Activated CD8-positive, alpha-beta T cell treated with anti-CD3 and anti-CD28 coated beads for 36 hours (primary cell): ENCODE data around the gene RSRC2. TPM values are rescaled to one million over a fixed set of nuclear protein-coding genes. Genes with fewer than 3 reads are reported as not detected.
A peak's percentile ranks its signal among the peaks of the same experiment; 100 is the strongest.

ENCODE experiments used
- ATAC-seq: fragments of 200-7000 bp; cut with Tn5 transposase; one replicate; pipeline ENCODE4 v1.10.0; 2021; ENCODE audit warnings: mild to moderate bottlenecking, moderate library complexity
- CTCF ChIA-PET: fragments of 350-600 bp; sonication (Branson Sonifier 250); formaldehyde crosslinking; loops from one replicate; lab custom pipeline; 2021; ENCODE audit warnings: antibody characterized with exemption; lab: Charles Lee
- POLR2A ChIA-PET: fragments of 350-600 bp; sonication (Branson Sonifier 250); formaldehyde crosslinking; loops from one replicate; lab custom pipeline; 2021; ENCODE audit warnings: antibody characterized with exemption; lab: Charles Lee
- DNase-seq: peaks from one replicate; pipeline ENCODE4 v3.0.0-alpha.2; 2020
- H3K27ac Mint-ChIP-seq: one replicate; pipeline ENCODE4 v1.8.0; 2021; ENCODE audit warnings: mild to moderate bottlenecking, mixed read lengths
- H3K27me3 Mint-ChIP-seq: one replicate; pipeline ENCODE4 v1.8.0; 2021; ENCODE audit warnings: mixed read lengths
- H3K36me3 Mint-ChIP-seq: one replicate; pipeline ENCODE4 v1.8.0; 2021; ENCODE audit warnings: low read depth, mixed read lengths
- H3K4me1 Mint-ChIP-seq: one replicate; pipeline ENCODE4 v1.8.0; 2021; ENCODE audit warnings: low read depth, mixed read lengths
- H3K4me3 Mint-ChIP-seq: one replicate; pipeline ENCODE4 v1.8.0; 2021; ENCODE audit warnings: mild to moderate bottlenecking, moderate library complexity, mixed read lengths
- H3K9me3 Mint-ChIP-seq: one replicate; pipeline ENCODE4 v1.8.0; 2021; ENCODE audit warnings: mixed read lengths
- intact Hi-C: fragments of 100-400 bp; cut with micrococcal nuclease; formaldehyde crosslinking; loops from one replicate; pipeline ENCODE4 v1.10.0; 2022
- total RNA-seq, 2 experiments: library from RNA; stranded (reverse); gene quantifications; one replicate each; pipeline ENCODE4 v1.2.3, GENCODE V29; 2021
- TF ChIP-seq, protein P1 (sequence below): fragments of 200-600 bp; IDR thresholded peaks from one replicate; pipeline ENCODE4 v1.8.0; 2022; ENCODE audit warnings: antibody characterized with exemption, mild to moderate bottlenecking

The RSRC2 gene
- total RNA-seq, 2 experiments from 2014 or later, result 108 to 116 TPM

DNA sequence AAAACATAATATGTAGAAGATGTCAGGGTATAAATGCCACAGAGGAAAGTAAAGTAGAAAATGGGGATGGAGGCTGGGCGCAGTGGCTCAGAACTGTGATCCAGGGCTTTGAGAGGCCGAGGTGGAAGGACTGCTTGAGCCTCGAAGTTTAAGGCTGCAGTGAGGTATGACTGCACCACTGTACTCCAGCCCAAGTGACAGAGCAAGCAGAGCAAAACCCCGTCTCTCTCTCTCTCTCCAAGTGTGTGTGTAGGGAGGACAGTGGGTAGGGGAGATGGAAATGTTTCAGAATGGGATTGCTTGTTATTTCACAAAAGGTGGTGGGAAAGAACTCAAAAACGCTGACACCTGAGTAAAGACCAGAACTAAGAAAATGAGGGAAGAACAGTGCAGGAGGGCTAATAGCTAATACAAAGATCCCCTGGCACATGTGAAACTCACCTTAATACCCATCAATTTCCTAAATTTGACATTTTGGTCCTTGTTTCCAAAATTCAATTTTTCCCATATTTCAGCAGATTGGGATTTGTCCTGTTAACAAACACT is 20.3 kb downstream of the RSRC2 start:
- H3K27ac Mint-ChIP-seq, result peak overlapping the region; percentile 70
- peaks cover 62% of the 10 kb centered on the region for H3K36me3 Mint-ChIP-seq
- POLR2A ChIA-PET, result interaction anchor here (1.2 to 9.1 kb wide), 4 partner anchors 11 to 21 kb away, joined by 4 to 179 read pairs (median 8); partner anchors contain the start of genes KNTC1 and RSRC2
- H3K4me3 Mint-ChIP-seq, result no peak overlapping the region
- DNase-seq, result no peak
- intact Hi-C loops, result no loop called here
- ATAC-seq, result no peak
- H3K9me3 Mint-ChIP-seq, result no peaks in the 10 kb centered on the region
- TF ChIP-seq, protein P1, sequence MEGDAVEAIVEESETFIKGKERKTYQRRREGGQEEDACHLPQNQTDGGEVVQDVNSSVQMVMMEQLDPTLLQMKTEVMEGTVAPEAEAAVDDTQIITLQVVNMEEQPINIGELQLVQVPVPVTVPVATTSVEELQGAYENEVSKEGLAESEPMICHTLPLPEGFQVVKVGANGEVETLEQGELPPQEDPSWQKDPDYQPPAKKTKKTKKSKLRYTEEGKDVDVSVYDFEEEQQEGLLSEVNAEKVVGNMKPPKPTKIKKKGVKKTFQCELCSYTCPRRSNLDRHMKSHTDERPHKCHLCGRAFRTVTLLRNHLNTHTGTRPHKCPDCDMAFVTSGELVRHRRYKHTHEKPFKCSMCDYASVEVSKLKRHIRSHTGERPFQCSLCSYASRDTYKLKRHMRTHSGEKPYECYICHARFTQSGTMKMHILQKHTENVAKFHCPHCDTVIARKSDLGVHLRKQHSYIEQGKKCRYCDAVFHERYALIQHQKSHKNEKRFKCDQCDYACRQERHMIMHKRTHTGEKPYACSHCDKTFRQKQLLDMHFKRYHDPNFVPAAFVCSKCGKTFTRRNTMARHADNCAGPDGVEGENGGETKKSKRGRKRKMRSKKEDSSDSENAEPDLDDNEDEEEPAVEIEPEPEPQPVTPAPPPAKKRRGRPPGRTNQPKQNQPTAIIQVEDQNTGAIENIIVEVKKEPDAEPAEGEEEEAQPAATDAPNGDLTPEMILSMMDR, result no peak
- no peaks in the 10 kb centered on the region for H3K27me3 Mint-ChIP-seq
- H3K4me1 Mint-ChIP-seq, result peaks cover 9% of the 10 kb centered on the region
- CTCF ChIA-PET, result interaction anchor here (1.6 kb wide), 1 partner anchor 16 kb away, joined by 3 read pairs; no protein-coding TSS in a partner anchor

DNA sequence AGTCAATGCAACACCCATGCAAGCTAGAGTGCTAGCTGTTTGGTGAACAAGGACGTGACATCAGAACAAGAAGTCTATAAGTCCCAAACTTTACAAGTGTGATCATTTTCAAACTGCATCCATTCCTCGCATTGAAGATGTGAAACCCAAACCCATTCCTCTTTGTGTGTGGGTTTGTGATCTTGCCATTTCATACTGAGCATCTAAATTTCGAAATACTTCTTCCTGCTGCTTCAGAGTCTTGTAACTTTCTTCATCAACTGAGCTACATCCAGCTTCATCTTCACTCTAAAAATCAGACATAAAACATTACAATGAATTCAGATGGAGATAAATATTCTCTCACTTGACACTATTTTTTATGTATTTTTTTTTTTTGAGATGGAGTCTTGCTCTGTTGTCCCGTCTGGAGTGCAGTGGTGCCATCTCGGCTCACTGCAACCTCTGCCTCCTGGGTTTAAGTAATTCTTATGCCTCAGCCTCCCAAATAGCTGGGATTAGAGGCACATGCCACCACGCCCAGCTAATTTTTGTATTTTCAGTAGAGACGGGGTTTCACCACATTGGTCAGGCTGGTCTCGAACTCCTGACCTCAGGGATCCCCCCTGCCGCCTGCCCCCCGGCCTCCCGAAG is 21.2 kb downstream of the RSRC2 start:
- TF ChIP-seq, protein P1, result no peak
- ATAC-seq, result no peak
- H3K9me3 Mint-ChIP-seq, result no peaks in the 10 kb centered on the region
- DNase-seq, result no peak
- peak overlapping the region; percentile 6 for H3K27ac Mint-ChIP-seq
- H3K36me3 Mint-ChIP-seq, result peaks cover 65% of the 10 kb centered on the region
- no peaks in the 10 kb centered on the region for H3K27me3 Mint-ChIP-seq
- CTCF ChIA-PET, result interaction anchor here (1.6 kb wide), 1 partner anchor 17 kb away, joined by 3 read pairs; no protein-coding TSS in a partner anchor
- intact Hi-C loops, result no loop called here
- H3K4me3 Mint-ChIP-seq, result no peak overlapping the region
- peaks cover 15% of the 10 kb centered on the region for H3K4me1 Mint-ChIP-seq
- POLR2A ChIA-PET, result interaction anchor here (1.0 to 9.1 kb wide), 4 partner anchors 7 to 32 kb away, joined by 3 to 179 read pairs (median 58); partner anchors contain the start of genes KNTC1 and RSRC2

DNA sequence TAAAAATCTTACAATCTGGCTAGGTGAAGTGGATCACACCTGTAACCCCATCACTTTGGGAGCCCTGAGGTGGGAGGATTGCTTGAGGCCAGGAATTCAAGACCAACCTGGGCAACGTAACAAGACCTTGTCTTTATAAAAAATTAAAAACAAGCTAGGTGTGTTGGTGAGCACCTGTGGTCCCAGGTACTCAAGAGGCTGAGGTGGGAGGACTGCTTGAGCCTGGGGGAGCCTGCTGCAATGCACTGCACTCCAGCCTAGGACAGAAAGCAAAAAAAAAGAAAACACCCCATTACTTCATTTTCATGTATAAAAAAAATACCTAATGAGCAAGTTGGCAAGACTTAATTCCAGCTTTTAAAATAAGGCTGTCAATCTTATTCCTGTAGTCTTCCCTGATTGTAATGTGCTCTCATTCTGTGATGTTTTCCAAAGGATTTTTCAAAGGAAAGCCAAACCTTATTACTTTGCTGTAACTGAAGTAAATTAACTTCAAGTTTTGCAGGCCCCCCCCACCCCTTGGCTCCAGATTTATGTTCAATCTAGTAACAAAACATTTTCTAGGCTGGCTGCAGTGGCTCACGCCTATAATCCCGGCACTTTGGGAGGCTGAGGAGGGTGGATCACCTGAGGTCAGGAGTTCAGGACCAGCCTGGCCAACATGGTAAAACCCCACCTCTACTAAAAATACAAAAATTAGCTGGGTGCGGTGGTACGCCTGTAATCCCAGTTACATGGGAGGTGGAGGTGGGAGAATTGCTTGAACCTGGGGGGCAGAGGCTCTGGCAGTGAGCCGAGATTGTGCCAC is 22.7 kb downstream of the RSRC2 start:
- intact Hi-C loops, result no loop called here

DNA sequence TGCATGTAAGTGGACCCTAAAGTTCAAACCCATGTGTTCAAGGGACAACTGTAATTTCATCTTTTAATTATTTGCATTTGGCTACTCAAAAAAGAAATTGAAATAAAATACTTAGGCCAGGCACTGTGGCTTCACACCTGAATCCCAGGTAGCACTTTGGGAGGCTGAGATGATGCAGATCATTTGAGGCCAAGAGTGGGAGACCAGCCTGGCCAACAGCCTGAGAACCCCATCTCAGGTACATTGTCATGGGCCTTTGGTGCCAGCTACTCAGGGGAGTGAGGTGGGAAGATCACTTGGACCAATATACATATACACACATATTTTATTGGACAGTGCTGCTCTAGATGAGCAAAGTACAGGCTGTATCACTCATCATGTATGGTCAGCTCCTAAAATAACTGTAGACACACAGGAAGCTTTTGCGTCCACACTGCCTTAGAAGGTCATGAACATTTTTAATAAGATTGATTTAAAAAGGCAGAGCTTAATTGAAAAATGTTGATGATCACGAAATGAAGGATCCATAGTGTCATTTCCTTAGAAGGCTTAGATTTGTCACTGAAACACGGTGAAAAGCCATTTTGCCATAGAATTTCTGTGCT is 23.5 kb downstream of the RSRC2 start:
- intact Hi-C loops, result no loop called here
- POLR2A ChIA-PET, result interaction anchor here (0.7 to 9.1 kb wide), 4 partner anchors 10 to 291 kb away, joined by 3 to 179 read pairs (median 55); partner anchors contain the start of genes KNTC1 and RSRC2
- ATAC-seq (no peak), DNase-seq (no peak)
- Mint-ChIP-seq H3K36me3 (peaks cover 58% of the 10 kb centered on the region), H3K27me3 (no peaks in the 10 kb centered on the region), H3K9me3 (no peaks in the 10 kb centered on the region), H3K27ac (peak overlapping the region; percentile 52), H3K4me3 (no peak overlapping the region), H3K4me1 (peaks cover 24% of the 10 kb centered on the region)
- CTCF ChIA-PET, result interaction anchor here (0.8 to 1.3 kb wide), 3 partner anchors 8 to 32 kb away, joined by 3 to 4 read pairs (median 3); no protein-coding TSS in a partner anchor
- TF ChIP-seq, protein P1, result no peak

More for the DNA sequence above, 22.7 kb downstream of the RSRC2 start:
- ATAC-seq (no peak), DNase-seq (no peak)
- Mint-ChIP-seq H3K36me3 (peaks cover 57% of the 10 kb centered on the region), H3K4me3 (no peak overlapping the region), H3K9me3 (no peaks in the 10 kb centered on the region), H3K27me3 (no peaks in the 10 kb centered on the region), H3K27ac (peak overlapping the region; percentile 52), H3K4me1 (peaks cover 19% of the 10 kb centered on the region)
- CTCF ChIA-PET, result interaction anchor here (1.3 kb wide), 2 partner anchors 18 to 33 kb away, joined by 3 to 4 read pairs; no protein-coding TSS in a partner anchor
- TF ChIP-seq, protein P1, result no peak
- POLR2A ChIA-PET, result interaction anchor here (0.7 to 9.1 kb wide), 4 partner anchors 9 to 290 kb away, joined by 3 to 179 read pairs (median 55); partner anchors contain the start of genes KNTC1 and RSRC2
